HPDE6-E6E7 (cell line): ENCODE results near the gene RNPEPL1.

Experiments used
- DNase-seq: peaks from one replicate; pipeline ENCODE4 v3.0.0; 2011; ENCODE audit warnings: missing footprints; ENCODE audit errors: extremely low spot score

Gene RNPEPL1

GRCh38 chr2:240590681-240591111 is 22.4 kb downstream of the RNPEPL1 start:
- DNase-seq: no peak

GRCh38 chr2:240591226-240591625 is 22.9 kb downstream of the RNPEPL1 start:
- DNase-seq: no peak

GRCh38 chr2:240591784-240592183 is 23.5 kb downstream of the RNPEPL1 start:
- DNase-seq: no peak

GRCh38 chr2:240593026-240593702 is 24.9 kb downstream of the RNPEPL1 start:
- DNase-seq: no peak

GRCh38 chr2:240593703-240594451 is 25.6 kb downstream of the RNPEPL1 start:
- no peak for DNase-seq

GRCh38 chr2:240594511-240595380 is 26.5 kb downstream of the RNPEPL1 start:
- DNase-seq: no peak

- no peak for DNase-seq
Observed at GRCh38 chr2:240595381-240596079, 27.2 kb downstream of the RNPEPL1 start.

- DNase-seq: no peak
Observed at GRCh38 chr2:240596080-240596460, 27.8 kb downstream of the RNPEPL1 start.

- no peak for DNase-seq
Observed at GRCh38 chr2:240596491-240596931, 28.2 kb downstream of the RNPEPL1 start.

GRCh38 chr2:240597054-240597418 is 28.8 kb downstream of the RNPEPL1 start:
- DNase-seq: no peak

- no peak for DNase-seq
Observed at GRCh38 chr2:240597419-240598181, 29.3 kb downstream of the RNPEPL1 start.

- no peak for DNase-seq
Observed at GRCh38 chr2:240598311-240598911, 30.1 kb downstream of the RNPEPL1 start.

GRCh38 chr2:240599141-240599583 is 30.9 kb downstream of the RNPEPL1 start:
- no peak for DNase-seq

GRCh38 chr2:240600451-240600961 is 32.2 kb downstream of the RNPEPL1 start:
- no peak for DNase-seq

GRCh38 chr2:240601061-240601830 is 33.0 kb downstream of the RNPEPL1 start:
- no peak for DNase-seq

GRCh38 chr2:240601831-240602160 is 33.5 kb downstream of the RNPEPL1 start:
- no peak for DNase-seq

- no peak for DNase-seq
Observed at GRCh38 chr2:240602266-240603050, 34.2 kb downstream of the RNPEPL1 start.

GRCh38 chr2:240603081-240603835 is 35.0 kb downstream of the RNPEPL1 start:
- no peak for DNase-seq
